GM12878 (cell line): ENCODE measurements around the gene STKLD1. TPM values are rescaled to one million over a fixed set of nuclear protein-coding genes. Genes with fewer than 3 reads are reported as not detected.

Experiments used
- ATAC-seq: fragments of 200-7000 bp; cut with Tn5 transposase; 3 replicates; pipeline ENCODE4 v1.9.1; 2020; ENCODE audit warnings: mild to moderate bottlenecking, moderate library complexity
- BruUV-seq: library from RNA; stranded (reverse); fragments of 400-500 nt; replicated peaks from 2 replicates; lab custom pipeline; 2021; lab: Mats Ljungman, UMichigan
- CTCF ChIA-PET: fragments of 300-600 bp; sonication (Branson Sonifier 250); formaldehyde crosslinking; extraction: SDS; loops from one replicate; lab custom pipeline; 2021; ENCODE audit warnings: inconsistent platforms; lab: Yijun Ruan, JAX
- POLR2A ChIA-PET: fragments of 350-600 bp; formaldehyde crosslinking; extraction: SDS; loops from one replicate; lab custom pipeline; 2021; ENCODE audit warnings: inconsistent platforms; lab: Charles Lee
- RAD21 ChIA-PET: fragments of 300-600 bp; sonication (Branson Sonifier 250); formaldehyde crosslinking; loops from one replicate; lab custom pipeline; 2023; ENCODE audit warnings: antibody characterized with exemption; ENCODE audit not compliant: unreplicated experiment; lab: Charles Lee
- SMC1A ChIA-PET: fragments of 300-600 bp; sonication (Branson Sonifier 250); formaldehyde crosslinking; loops from one replicate; lab custom pipeline; 2023; ENCODE audit not compliant: unreplicated experiment, uncharacterized antibody; lab: Charles Lee
- DNase-seq: peaks from one replicate; pipeline ENCODE4 v3.0.0-alpha.2; 2011; ENCODE audit warnings: low read depth, low spot score
- FAIRE-seq: peaks from 3 replicates; lab custom pipeline; 2011; peaks lifted over from hg19 to GRCh38; lab: Jason Lieb, UNC
- H2AFZ ChIP-seq: 2 replicates; pipeline ENCODE4 v1.6.0; 2011; ENCODE audit warnings: low read depth, low read length, control low read depth; ENCODE audit not compliant: control insufficient read depth
- H3K27ac ChIP-seq: 2 replicates; pipeline ENCODE4 v1.5.1; 2011; ENCODE audit warnings: control low read depth; ENCODE audit not compliant: control insufficient read depth, insufficient read depth
- H3K27me3 ChIP-seq, 2 experiments: replicated peaks in 1 of 2; 2 replicates each; pipeline versions ENCODE4 v1.6.0 to v1.6.1; 2011; ENCODE audit warnings: low read length in 1 of 2; ENCODE audit not compliant: control insufficient read depth in 2 of 2, insufficient read depth in 2 of 2
- H3K36me3 ChIP-seq, 2 experiments: 2 replicates each; pipeline ENCODE4 v1.5.1; 2011; ENCODE audit warnings: low read length in 1 of 2; ENCODE audit not compliant: control insufficient read depth in 2 of 2, insufficient read depth in 2 of 2
- H3K4me1 ChIP-seq: 2 replicates; pipeline ENCODE4 v1.6.1; 2011; ENCODE audit warnings: mild to moderate bottlenecking, low read length, moderate library complexity, mixed read lengths; ENCODE audit not compliant: control insufficient read depth, insufficient read depth
- H3K4me2 ChIP-seq: 2 replicates; pipeline ENCODE4 v1.6.0; 2011; ENCODE audit warnings: control low read depth; ENCODE audit not compliant: control insufficient read depth, insufficient read depth
- H3K4me3 ChIP-seq: fragments of 200-600 bp; sonication (generic); 2 replicates; pipeline ENCODE4 v1.5.1; 2016
- H3K79me2 ChIP-seq: 2 replicates; pipeline ENCODE4 v1.6.0; 2011; ENCODE audit warnings: low read length; ENCODE audit not compliant: control insufficient read depth, insufficient read depth
- H3K9ac ChIP-seq: 2 replicates; pipeline ENCODE4 v1.8.0; 2011; ENCODE audit warnings: low read length, control low read depth, mixed read lengths; ENCODE audit not compliant: control insufficient read depth, insufficient read depth
- H3K9me3 ChIP-seq: replicated peaks from 3 replicates; pipeline ENCODE4 v1.5.1; 2011; ENCODE audit warnings: mild to moderate bottlenecking, low read length; ENCODE audit not compliant: control insufficient read depth, insufficient read depth
- H4K20me1 ChIP-seq: 2 replicates; pipeline ENCODE4 v1.6.0; 2011; ENCODE audit not compliant: control insufficient read depth, insufficient read depth
- BHLHE40 ChIP-seq, 2 experiments: fragments of 450-650 bp in 1 of 2; IDR thresholded peaks; 2 replicates each; pipeline ENCODE4 v1.6.1; 2011 to 2017; ENCODE audit warnings: low read depth in 2 of 2, borderline replicate concordance in 1 of 2, improper control_type of control experiment in 1 of 2, low read length in 1 of 2, mild to moderate bottlenecking in 1 of 2
- BRCA1 ChIP-seq: IDR thresholded peaks from 2 replicates; pipeline ENCODE4 v1.6.1; 2011; ENCODE audit warnings: low read depth, low read length, improper control_type of control experiment
- EGR1 ChIP-seq, 2 experiments: IDR thresholded peaks; 1 replicate in 1 of 2; 2 replicates in 1 of 2; pipeline ENCODE4 v1.6.1; 2011 to 2012; ENCODE audit warnings: low read depth in 2 of 2, low read length in 2 of 2, borderline replicate concordance in 1 of 2, mild to moderate bottlenecking in 1 of 2, moderate library complexity in 1 of 2
- GATAD2B ChIP-seq: fragments of 450-650 bp; conservative IDR thresholded peaks from 2 replicates; pipeline ENCODE4 v1.6.1; 2017; ENCODE audit warnings: low read depth, mild to moderate bottlenecking, moderate library complexity
- IRF4 ChIP-seq: IDR thresholded peaks from 2 replicates; pipeline ENCODE4 v1.6.1; 2011; ENCODE audit warnings: low read depth, low read length
- JUND ChIP-seq: IDR thresholded peaks from 2 replicates; pipeline ENCODE4 v1.6.1; 2012; ENCODE audit warnings: low read depth, mild to moderate bottlenecking, low read length, improper control_type of control experiment, moderate library complexity
- MEF2B ChIP-seq: fragments of 450-650 bp; IDR thresholded peaks from 2 replicates; pipeline ENCODE4 v1.6.1; 2018; ENCODE audit warnings: mild to moderate bottlenecking, moderate library complexity; ENCODE audit not compliant: partially characterized antibody, poor library complexity, severe bottlenecking
- MTA2 ChIP-seq: fragments of 450-650 bp; IDR thresholded peaks from 2 replicates; pipeline ENCODE4 v1.6.1; 2016; ENCODE audit warnings: low read depth, mild to moderate bottlenecking, moderate library complexity
- NR2C1 ChIP-seq: fragments of 450-650 bp; IDR thresholded peaks from 2 replicates; pipeline ENCODE4 v1.6.1; 2017; ENCODE audit warnings: antibody characterized with exemption, mild to moderate bottlenecking, moderate library complexity
- PKNOX1 ChIP-seq: fragments of 450-650 bp; IDR thresholded peaks from 2 replicates; pipeline ENCODE4 v1.6.1; 2016; ENCODE audit warnings: mild to moderate bottlenecking
- POLR2A ChIP-seq: IDR thresholded peaks from 2 replicates; pipeline ENCODE4 v1.6.1; 2011; ENCODE audit warnings: low read depth, mild to moderate bottlenecking, low read length
- POLR2AphosphoS5 ChIP-seq: IDR thresholded peaks from 2 replicates; pipeline ENCODE4 v1.6.1; 2011; ENCODE audit warnings: mild to moderate bottlenecking, low read length, inconsistent platforms
- ZBED1 ChIP-seq: IDR thresholded peaks from 2 replicates; pipeline ENCODE4 v1.6.1; 2016; ENCODE audit warnings: borderline replicate concordance
- WGBS: methylation state at CpG from one replicate; pipeline ENCODE4 v1.1.6; 2016; ENCODE audit warnings: low lambda C conversion rate; ENCODE audit not compliant: insufficient replicate concordance, insufficient coverage; ENCODE audit errors: missing lambda C conversion rate; 5-methylcytosine and 5-hydroxymethylcytosine counted together
- in situ Hi-C: fragments of 300-500 bp; cut with MboI; formaldehyde crosslinking; loops from 9 replicates; pipeline ENCODE4 v1.14.3; 2018; ENCODE audit warnings: mixed read lengths
- intact Hi-C: fragments of 100-400 bp; cut with micrococcal nuclease; formaldehyde crosslinking; loops from one replicate; pipeline ENCODE4 v1.14.2; 2022; ENCODE audit not compliant: unreplicated experiment
- polyA plus RNA-seq, 11 experiments: library from polyadenylated mRNA; depleted of rRNA in 4 of 11; unstranded in 6 of 11; stranded (reverse) in 5 of 11; fragments of >200 nt; fragmentation: Nextera tagmentation in 4 of 11; fragmentation: Illumina TruSeq in 1 of 11; extraction: Ambion mirVana in 4 of 11; extraction: Trizol in 1 of 11; gene quantifications; 1 replicate in 1 of 11; 2 replicates in 10 of 11; pipeline versions ENCODE4 v1.2.1 to v1.2.3, GENCODE V29; 2011 to 2016; ENCODE audit warnings: inconsistent platforms in 2 of 11, missing spikeins in 2 of 11, low read depth in 1 of 11
- total RNA-seq, 4 experiments: library from RNA; depleted of rRNA in 3 of 4; stranded (reverse); fragments of >200 nt in 3 of 4; fragmentation: Illumina TruSeq in 1 of 4; extraction: Trizol in 1 of 4; gene quantifications; 2 replicates each; pipeline versions ENCODE4 v1.2.1 to v1.2.3, GENCODE V29; 2013 to 2021
- TF ChIP-seq, protein P1 (sequence below): IDR thresholded peaks from 2 replicates; pipeline ENCODE4 v1.6.1; 2012; ENCODE audit warnings: low read depth, low read length, improper control_type of control experiment

STKLD1 gene
- total and polyA plus RNA-seq, 10 of the 15 experiments (the other 5 are each of a cell fraction or from before 2014, with no cell fraction given): 0.07 to 0.40 (median 0.29) TPM; not detected in 4

DNA sequence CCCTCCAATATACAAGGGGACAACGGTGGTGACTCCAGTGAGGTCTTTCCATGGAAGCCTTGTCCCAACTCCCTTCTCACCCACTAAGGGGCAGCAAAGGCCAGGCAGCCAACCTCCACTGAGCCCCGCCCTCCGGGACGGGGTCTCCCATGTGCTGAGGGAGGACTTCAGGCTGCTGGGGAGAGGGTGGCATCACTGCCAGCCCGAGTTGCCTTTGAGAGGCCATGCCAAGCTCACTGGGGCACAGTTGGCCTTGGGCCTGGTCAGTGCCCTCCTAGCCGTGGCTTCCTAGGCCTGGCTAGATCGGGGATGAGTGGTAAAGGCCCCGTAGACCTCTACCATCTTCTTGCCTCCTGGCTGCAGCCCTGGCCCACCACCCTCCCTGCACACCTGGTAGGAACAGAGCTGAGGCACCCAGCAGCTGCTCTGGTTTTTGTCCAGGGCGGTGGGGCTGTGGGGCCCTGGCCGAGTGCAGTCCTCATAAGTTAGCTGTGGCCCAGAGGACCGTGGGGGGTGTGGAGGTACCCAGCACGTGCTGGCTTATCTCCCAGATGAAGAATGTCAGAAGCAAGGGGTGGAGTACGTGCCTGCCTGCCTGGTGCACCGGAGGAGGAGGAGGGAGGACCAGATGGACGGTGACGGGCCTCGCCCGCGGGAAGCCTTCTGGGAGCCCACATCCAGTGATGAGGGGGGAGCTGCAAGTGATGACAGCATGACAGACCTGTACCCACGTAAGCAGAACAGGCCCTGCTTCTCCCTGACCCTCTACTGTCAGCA, 16.6 kb upstream of the STKLD1 start (continued):
- TF ChIP-seq BHLHE40 (IDR thresholded peaks at IDR 0.05; ENCODE audit: borderline replicate concordance in 1 of 2, low read depth in 2 of 2, low read length in 1 of 2): no peak
- no peak for TF ChIP-seq GATAD2B
- no peak for TF ChIP-seq BRCA1
- TF ChIP-seq NR2C1: no peak
- TF ChIP-seq JUND: no peak
- no peak for TF ChIP-seq MTA2
- TF ChIP-seq, protein P1, sequence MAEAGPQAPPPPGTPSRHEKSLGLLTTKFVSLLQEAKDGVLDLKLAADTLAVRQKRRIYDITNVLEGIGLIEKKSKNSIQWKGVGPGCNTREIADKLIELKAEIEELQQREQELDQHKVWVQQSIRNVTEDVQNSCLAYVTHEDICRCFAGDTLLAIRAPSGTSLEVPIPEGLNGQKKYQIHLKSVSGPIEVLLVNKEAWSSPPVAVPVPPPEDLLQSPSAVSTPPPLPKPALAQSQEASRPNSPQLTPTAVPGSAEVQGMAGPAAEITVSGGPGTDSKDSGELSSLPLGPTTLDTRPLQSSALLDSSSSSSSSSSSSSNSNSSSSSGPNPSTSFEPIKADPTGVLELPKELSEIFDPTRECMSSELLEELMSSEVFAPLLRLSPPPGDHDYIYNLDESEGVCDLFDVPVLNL: no peak
- no peak for TF ChIP-seq IRF4
- TF ChIP-seq MEF2B: no peak

GRCh38 chr9:133360400-133361393, 15.5 kb upstream of the STKLD1 start:
- SMC1A ChIA-PET: no interaction called here
- TF ChIP-seq PKNOX1 (peak; percentile 63; the same call in 1 of the 2 replicates), IRF4 (no peak), POLR2A (peak; percentile 64), EGR1 (IDR thresholded peaks at IDR 0.05; ENCODE audit: borderline replicate concordance in 1 of 2, low read depth in 2 of 2, low read length in 2 of 2) (peak in 1 of 2 experiments; percentile 52; a peak in 1 of 3 replicates), ZBED1 (0 out of 2 replicates have a peak, but pooled peaks have one; percentile 26), POLR2AphosphoS5 (peak; percentile 40)
- 74% methylated on average over 21 of the region's 21 CpGs for WGBS
- POLR2A ChIA-PET: interaction anchor here (0.9 kb wide), 1 partner anchor 14 kb away, joined by 5 read pairs; no protein-coding TSS in a partner anchor
- intact Hi-C loops (no loop called here), in situ Hi-C loops (no loop called here)
- no TSS peak for BruUV-seq
- H3K9ac ChIP-seq: no peak overlapping the region
- FAIRE-seq (no peak), ATAC-seq (no peak), DNase-seq (no peak)
- H3K4me1 ChIP-seq: no peaks in the 10 kb centered on the region; the same call in none of the 2 replicates
- H3K27ac ChIP-seq: no peak overlapping the region
- no peaks in the 10 kb centered on the region for H3K27me3 ChIP-seq
- H3K4me3 ChIP-seq: no peak overlapping the region
- H3K9me3 ChIP-seq: no peaks in the 10 kb centered on the region
- peaks cover 28 to 39% of the 10 kb centered on the region in 2 experiments for H3K36me3 ChIP-seq
- H3K4me2 ChIP-seq: no peak overlapping the region
- H4K20me1 ChIP-seq: peaks cover 1% of the 10 kb centered on the region; the same call in 1 of the 2 replicates
- H2AFZ ChIP-seq: no peak overlapping the region
- RAD21 ChIA-PET: no interaction called here
- CTCF ChIA-PET: no interaction called here
- H3K79me2 ChIP-seq: peaks cover 16% of the 10 kb centered on the region
